Mesendoderm (in vitro differentiated cells): ENCODE measurements around the gene ETFB. TPM values are rescaled to one million over a fixed set of nuclear protein-coding genes. Genes with fewer than 3 reads are reported as not detected.

Experiments used
- DNase-seq: peaks from one replicate; pipeline ENCODE4 v3.0.0; 2013
- H2AK5ac ChIP-seq: 2 replicates; pipeline ENCODE4 v1.6.1; 2013; ENCODE audit warnings: low read length, inconsistent platforms
- H2BK120ac ChIP-seq: 2 replicates; pipeline ENCODE4 v1.6.1; 2013; ENCODE audit warnings: low read depth, mild to moderate bottlenecking, low read length, moderate library complexity, mixed read lengths
- H2BK15ac ChIP-seq: replicated peaks from 2 replicates; pipeline ENCODE4 v1.6.1; 2013; ENCODE audit warnings: low read depth, mild to moderate bottlenecking, moderate library complexity
- H2BK5ac ChIP-seq: 2 replicates; pipeline ENCODE4 v1.6.1; 2013; ENCODE audit warnings: low read length, inconsistent platforms
- H3K18ac ChIP-seq: 2 replicates; pipeline ENCODE4 v1.6.1; 2013; ENCODE audit warnings: mild to moderate bottlenecking, low read length, mixed read lengths
- H3K23ac ChIP-seq: one replicate; pipeline ENCODE4 v1.6.1; 2013; ENCODE audit warnings: low read length
- H3K27ac ChIP-seq: 2 replicates; pipeline ENCODE4 v1.5.1; 2013; ENCODE audit warnings: low read depth, mild to moderate bottlenecking, inconsistent platforms, low read length, moderate library complexity
- H3K27me3 ChIP-seq: 2 replicates; pipeline ENCODE4 v1.6.1; 2013; ENCODE audit warnings: low read length, control low read depth, mild to moderate bottlenecking, inconsistent platforms; ENCODE audit not compliant: insufficient read depth, poor library complexity
- H3K36me3 ChIP-seq: 2 replicates; pipeline ENCODE4 v1.6.1; 2013; ENCODE audit warnings: low read length, inconsistent platforms; ENCODE audit not compliant: control insufficient read depth, insufficient read depth
- H3K4ac ChIP-seq: one replicate; pipeline ENCODE4 v1.6.1; 2013; ENCODE audit warnings: low read depth, mild to moderate bottlenecking, low read length, moderate library complexity
- H3K4me1 ChIP-seq: 2 replicates; pipeline ENCODE4 v1.6.1; 2013; ENCODE audit warnings: low read depth, low read length, inconsistent platforms; ENCODE audit not compliant: control insufficient read depth
- H3K4me2 ChIP-seq: 2 replicates; pipeline ENCODE4 v1.6.1; 2013; ENCODE audit warnings: low read length
- H3K4me3 ChIP-seq: 2 replicates; pipeline ENCODE4 v1.5.1; 2013; ENCODE audit warnings: mild to moderate bottlenecking, low read length
- H3K56ac ChIP-seq: one replicate; pipeline ENCODE4 v1.6.1; 2013; ENCODE audit warnings: low read length
- H3K79me1 ChIP-seq: 2 replicates; pipeline ENCODE4 v1.6.1; 2013; ENCODE audit warnings: low read length, inconsistent platforms
- H3K79me2 ChIP-seq: 2 replicates; pipeline ENCODE4 v1.6.1; 2013; ENCODE audit warnings: mild to moderate bottlenecking, low read length; ENCODE audit not compliant: control insufficient read depth, insufficient read depth
- H3K9ac ChIP-seq: 2 replicates; pipeline ENCODE4 v1.6.1; 2013; ENCODE audit warnings: low read length, inconsistent platforms
- H4K5ac ChIP-seq: one replicate; pipeline ENCODE4 v1.6.1; 2013; ENCODE audit warnings: low read length
- H4K8ac ChIP-seq: one replicate; pipeline ENCODE4 v1.6.1; 2013; ENCODE audit warnings: low read depth, mild to moderate bottlenecking, control low read depth, low read length, moderate library complexity
- WGBS: extraction: QIAGEN DNeasy Blood & Tissue Kit; methylation state at CpG from one replicate; pipeline ENCODE4 v1.1.7; 2013; ENCODE audit warnings: low lambda C conversion rate, missing lambda C conversion rate; ENCODE audit not compliant: insufficient coverage; ENCODE audit errors: extremely low coverage; 5-methylcytosine and 5-hydroxymethylcytosine counted together
- polyA plus RNA-seq, 2 experiments: library from polyadenylated mRNA; stranded (reverse); fragments of 200-250 nt; gene quantifications; one replicate each; pipeline ENCODE4 v1.2.3, GENCODE V29; 2013

ETFB gene
- 40.3 TPM for polyA plus RNA-seq (2013, experiment 1 of 2)
- polyA plus RNA-seq (2013, experiment 2 of 2) = 39.1 TPM

- WGBS = no CpG with 5 or more reads among the region's 27 CpGs
- Histone ChIP-seq H3K79me1 (peaks cover 4% of the 10 kb centered on the region), H3K27ac (peak within 1 kb of the TSS; percentile 88), H4K5ac (peak within 1 kb of the TSS; percentile 84), H3K27me3 (no peaks in the 10 kb centered on the region), H2BK120ac (peak within 1 kb of the TSS; percentile 0), H2BK5ac (peak within 1 kb of the TSS; percentile 97), H3K4me2 (peak within 1 kb of the TSS; percentile 99), H3K56ac (peak within 1 kb of the TSS; percentile 100), H3K4me3 (peak within 1 kb of the TSS; percentile 93), H3K18ac (peak within 1 kb of the TSS; percentile 73), H3K4me1 (peaks cover 16% of the 10 kb centered on the region), H2AK5ac (peak within 1 kb of the TSS; percentile 76), H3K36me3 (no peaks in the 10 kb centered on the region), H2BK15ac (no peak within 1 kb of the TSS), H3K23ac (peak within 1 kb of the TSS; percentile 95), H3K4ac (peak within 1 kb of the TSS; percentile 74), H4K8ac (no peak within 1 kb of the TSS), H3K9ac (peak within 1 kb of the TSS; percentile 99), H3K79me2 (no peaks in the 10 kb centered on the region)
- no peak for DNase-seq
Observed at GRCh38 chr19:51365965-51366388, at the start of gene ETFB. ETFB (minus strand) TSS chr19:51366388; CDS start chr19:51366326, 62 bp downstream.

- WGBS = no CpG with 5 or more reads among the region's 12 CpGs
- Histone ChIP-seq H4K8ac (no peak overlapping the region), H3K79me2 (no peaks in the 10 kb centered on the region)
Observed at GRCh38 chr19:51415187-51415586, 49.0 kb upstream of the ETFB start.

GRCh38 chr19:51410950-51411748 lies 45.0 kb upstream of the ETFB start:
- Histone ChIP-seq H3K79me2 (no peaks in the 10 kb centered on the region), H3K4me2 (no peak overlapping the region)

More at GRCh38 chr19:51415187-51415586, 49.0 kb upstream of the ETFB start:
- no peak overlapping the region for H3K4me3 ChIP-seq
- H2BK15ac ChIP-seq = no peak overlapping the region
- no peak overlapping the region for H3K23ac ChIP-seq
- H3K4me2 ChIP-seq = no peak overlapping the region
- no peak overlapping the region for H3K18ac ChIP-seq
- H3K4me1 ChIP-seq = no peaks in the 10 kb centered on the region
- H2AK5ac ChIP-seq = no peak overlapping the region
- no peak overlapping the region for H2BK5ac ChIP-seq
- H4K5ac ChIP-seq = no peak overlapping the region
- H2BK120ac ChIP-seq = no peak overlapping the region
- no peak for DNase-seq
- H3K56ac ChIP-seq = no peak overlapping the region
- H3K36me3 ChIP-seq = no peaks in the 10 kb centered on the region
- no peak overlapping the region for H3K4ac ChIP-seq
- no peak overlapping the region for H3K27ac ChIP-seq
- no peaks in the 10 kb centered on the region for H3K27me3 ChIP-seq
- no peaks in the 10 kb centered on the region for H3K79me1 ChIP-seq
- H3K9ac ChIP-seq = no peak overlapping the region

GRCh38 chr19:51407511-51408131 lies 41.4 kb upstream of the ETFB start:
- Histone ChIP-seq H3K4me2 (no peak overlapping the region), H2AK5ac (no peak overlapping the region), H4K8ac (no peak overlapping the region), H3K79me1 (no peaks in the 10 kb centered on the region), H3K4me1 (no peaks in the 10 kb centered on the region), H3K56ac (no peak overlapping the region), H2BK120ac (no peak overlapping the region), H3K23ac (no peak overlapping the region), H3K4ac (no peak overlapping the region), H3K79me2 (no peaks in the 10 kb centered on the region), H3K27me3 (no peaks in the 10 kb centered on the region), H3K18ac (no peak overlapping the region), H2BK5ac (no peak overlapping the region), H4K5ac (no peak overlapping the region), H3K9ac (no peak overlapping the region), H2BK15ac (no peak overlapping the region), H3K4me3 (no peak overlapping the region), H3K27ac (no peak overlapping the region), H3K36me3 (no peaks in the 10 kb centered on the region)
- no CpG with 5 or more reads among the region's 6 CpGs for WGBS
- DNase-seq = peak; percentile 79

More at GRCh38 chr19:51410950-51411748, 45.0 kb upstream of the ETFB start:
- Histone ChIP-seq H3K4ac (no peak overlapping the region), H2BK120ac (no peak overlapping the region), H3K23ac (no peak overlapping the region), H3K27ac (no peak overlapping the region), H3K36me3 (no peaks in the 10 kb centered on the region), H3K4me3 (no peak overlapping the region), H3K4me1 (no peaks in the 10 kb centered on the region), H3K56ac (no peak overlapping the region), H3K27me3 (no peaks in the 10 kb centered on the region), H3K9ac (no peak overlapping the region), H2BK5ac (no peak overlapping the region), H3K18ac (no peak overlapping the region), H2AK5ac (no peak overlapping the region), H4K8ac (no peak overlapping the region), H2BK15ac (no peak overlapping the region), H3K79me1 (no peaks in the 10 kb centered on the region), H4K5ac (no peak overlapping the region)
- no CpG with 5 or more reads among the region's 15 CpGs for WGBS
- DNase-seq = no peak

GRCh38 chr19:51402117-51402516 lies 35.9 kb upstream of the ETFB start:
- H2BK15ac ChIP-seq = no peak overlapping the region
- H3K27ac ChIP-seq = no peak overlapping the region
- no peak overlapping the region for H4K5ac ChIP-seq
- H3K56ac ChIP-seq = no peak overlapping the region
- no peak overlapping the region for H2AK5ac ChIP-seq
- H4K8ac ChIP-seq = no peak overlapping the region
- no peaks in the 10 kb centered on the region for H3K36me3 ChIP-seq
- H3K79me1 ChIP-seq = no peaks in the 10 kb centered on the region
- no peaks in the 10 kb centered on the region for H3K27me3 ChIP-seq
- H3K4me3 ChIP-seq = no peak overlapping the region
- H3K4ac ChIP-seq = no peak overlapping the region
- WGBS = no CpG with 5 or more reads among the region's 9 CpGs
- DNase-seq = no peak
- no peak overlapping the region for H3K23ac ChIP-seq
- H3K9ac ChIP-seq = no peak overlapping the region
- H3K4me1 ChIP-seq = no peaks in the 10 kb centered on the region
- no peaks in the 10 kb centered on the region for H3K79me2 ChIP-seq
- no peak overlapping the region for H2BK5ac ChIP-seq
- H3K4me2 ChIP-seq = no peak overlapping the region
- no peak overlapping the region for H2BK120ac ChIP-seq
- no peak overlapping the region for H3K18ac ChIP-seq
